Esophagus squamous epithelium (tissue), 5 donors: ENCODE measurements around the gene LOXL4. TPM values are rescaled to one million over a fixed set of nuclear protein-coding genes. Genes with fewer than 3 reads are reported as not detected.

Source experiments
- DNase-seq: peaks from one replicate; lab custom pipeline; 2025; lab: John Stamatoyannopoulos, UW
- H3K27ac ChIP-seq, 4 donors: fragments of 200-600 bp; sonication (generic); one replicate each; pipeline ENCODE4 v1.5.1; 2016 to 2019; ENCODE audit warnings: mild to moderate bottlenecking in 1 of 4
- H3K27me3 ChIP-seq, 4 donors: fragments of 200-600 bp; sonication (generic); 1 replicate in 3 of 4; 2 replicates in 1 of 4; pipeline versions ENCODE4 v1.5.1 to v1.6.0; 2017 to 2021; ENCODE audit warnings: antibody characterized with exemption in 1 of 4
- H3K36me3 ChIP-seq, 3 donors: fragments of 200-600 bp; sonication (generic); one replicate each; pipeline ENCODE4 v1.5.1; 2016 to 2019
- H3K4me1 ChIP-seq, 3 donors: fragments of 200-600 bp; sonication (generic); one replicate each; pipeline ENCODE4 v1.5.1; 2017 to 2019
- H3K4me3 ChIP-seq, 4 donors: fragments of 200-600 bp; sonication (generic); 1 replicate in 3 of 4; 2 replicates in 1 of 4; pipeline ENCODE4 v1.5.1; 2016 to 2019; ENCODE audit warnings: mild to moderate bottlenecking in 2 of 4, moderate library complexity in 1 of 4
- H3K9me3 ChIP-seq, 3 donors: fragments of 200-600 bp; sonication (generic); one replicate each; pipeline ENCODE4 v1.5.1; 2016 to 2019
- CTCF ChIP-seq, 6 experiments: fragments of 450-650 bp in 4 of 6; fragments of 200-600 bp in 2 of 6; sonication (generic) in 2 of 6; IDR thresholded peaks; one replicate each; pipeline ENCODE4 v1.5.1; 2016 to 2019; ENCODE audit warnings: antibody characterized with exemption in 6 of 6, mild to moderate bottlenecking in 4 of 6, moderate library complexity in 4 of 6
- POLR2A ChIP-seq, 4 donors: fragments of 450-650 bp; IDR thresholded peaks; one replicate each; pipeline ENCODE4 v1.6.1; 2017; ENCODE audit warnings: antibody characterized with exemption in 4 of 4, mild to moderate bottlenecking in 4 of 4, moderate library complexity in 3 of 4
- WGBS, 2 donors: methylation state at CpG; one replicate each; pipeline ENCODE4 v1.1.5; 2018; 5-methylcytosine and 5-hydroxymethylcytosine counted together
- intact Hi-C: fragments of 100-400 bp; cut with DNase I; formaldehyde crosslinking; loops from one replicate; pipeline ENCODE4 v1.15.0; 2022
- total RNA-seq, 4 donors: library from RNA; depleted of rRNA; stranded (reverse); fragments of >200 nt; gene quantifications; one replicate each; pipeline ENCODE4 v1.1.0, GENCODE V29; 2016
- donor health status: DM: yes; HTN: yes; CAD: no.

Gene LOXL4
- total RNA-seq, 4 donors from 2014 or later, result 0.19 to 3.5 (median 1.4) TPM

- H3K36me3 ChIP-seq, result no peaks in the 10 kb centered on the region
- peaks cover 0 to 91% (median 2%) of the 10 kb centered on the region in 4 donors for H3K27me3 ChIP-seq
- intact Hi-C loops, result loop anchor here (5.0 kb wide), 1 partner anchor 46 kb away; the partner anchor contains the start of gene LOXL4
- 50 to 94% methylated on average over 3 of the region's 3 CpGs for WGBS, 2 donors
- H3K4me1 ChIP-seq, result peaks cover 4 to 40% (median 8%) of the 10 kb centered on the region in 3 donors
- no peaks in the 10 kb centered on the region for H3K9me3 ChIP-seq
- H3K4me3 ChIP-seq, result no peak overlapping the region
- TF ChIP-seq CTCF (IDR thresholded peaks at IDR 0.05), result no peak
- no peak for TF ChIP-seq POLR2A (IDR thresholded peaks at IDR 0.05)
- DNase-seq, result no peak
- no peak overlapping the region for H3K27ac ChIP-seq
Observed at GRCh38 chr10:98313598-98313997, 45.6 kb upstream of the LOXL4 start.

- peaks cover 0 to 89% (median 2%) of the 10 kb centered on the region in 4 donors for H3K27me3 ChIP-seq
- DNase-seq, result no peak
- no peaks in the 10 kb centered on the region for H3K36me3 ChIP-seq
- TF ChIP-seq CTCF (IDR thresholded peaks at IDR 0.05) (no peak), POLR2A (IDR thresholded peaks at IDR 0.05) (no peak)
- no peaks in the 10 kb centered on the region for H3K9me3 ChIP-seq
- intact Hi-C loops, result loop anchor here (5.0 kb wide), 1 partner anchor 46 kb away; the partner anchor contains the start of gene LOXL4
- 80 to 82% methylated on average over 2 to 4 of the region's 5 CpGs for WGBS, 2 donors
- H3K27ac ChIP-seq, result no peak overlapping the region
- peaks cover 4 to 47% (median 8%) of the 10 kb centered on the region in 3 donors for H3K4me1 ChIP-seq
- no peak overlapping the region for H3K4me3 ChIP-seq
Observed at GRCh38 chr10:98312822-98313221, 44.8 kb upstream of the LOXL4 start.

GRCh38 chr10:98312349-98312748 lies 44.4 kb upstream of the LOXL4 start:
- Histone ChIP-seq H3K9me3 (no peaks in the 10 kb centered on the region), H3K4me3 (no peak overlapping the region), H3K27ac (no peak overlapping the region), H3K27me3 (peaks cover 0 to 89% (median 2%) of the 10 kb centered on the region in 4 donors), H3K36me3 (no peaks in the 10 kb centered on the region), H3K4me1 (peaks cover 4 to 48% (median 8%) of the 10 kb centered on the region in 3 donors)
- intact Hi-C loops, result loop anchor here (5.0 kb wide), 1 partner anchor 45 kb away; the partner anchor contains the start of gene LOXL4
- TF ChIP-seq CTCF (IDR thresholded peaks at IDR 0.05), result no peak
- TF ChIP-seq POLR2A (IDR thresholded peaks at IDR 0.05), result no peak
- WGBS, 2 donors, result 87 to 88% methylated on average over 3 of the region's 3 CpGs
- no peak for DNase-seq

- no peak for TF ChIP-seq CTCF (IDR thresholded peaks at IDR 0.05)
- TF ChIP-seq POLR2A (IDR thresholded peaks at IDR 0.05), result no peak
- H3K27ac ChIP-seq, result no peak overlapping the region
- DNase-seq, result no peak
- WGBS, 2 donors, result 84 to 87% methylated on average over 8 of the region's 8 CpGs
- intact Hi-C loops, result loop anchor here (5.0 kb wide), 1 partner anchor 43 kb away; the partner anchor contains the start of gene LOXL4
- peaks cover 4 to 36% (median 8%) of the 10 kb centered on the region in 3 donors for H3K4me1 ChIP-seq
- H3K9me3 ChIP-seq, result no peaks in the 10 kb centered on the region
- no peak overlapping the region for H3K4me3 ChIP-seq
- H3K27me3 ChIP-seq, result peaks cover 0 to 87% (median 2%) of the 10 kb centered on the region in 4 donors
- H3K36me3 ChIP-seq, result no peaks in the 10 kb centered on the region
Observed at GRCh38 chr10:98310701-98311100, 42.7 kb upstream of the LOXL4 start.
